NCI-H1092 treated with DMSO at 0.1 percent for 48 hours (cell line): ENCODE data around the gene EEF2K.
"Not testable (repeated sequence)": the region's sequence is repeated elsewhere in the genome, so short reads cannot be mapped to it uniquely, and the experiment has no call there.

Experiments used
- DNase-seq: peaks from one replicate; lab custom pipeline; 2025; lab: John Stamatoyannopoulos, UW

The EEF2K gene

GRCh38 chr16:22206013-22206841 is at the start of gene EEF2K:
TSS of gene EEF2K (plus strand) at chr16:22206278. CDS start at chr16:22225730, 19,452 bp downstream.
- DNase-seq = peak; percentile 83

GRCh38 chr16:22161401-22161800 is 44.7 kb upstream of the EEF2K start:
- no peak for DNase-seq

- DNase-seq = no peak
Measured at GRCh38 chr16:22161999-22162655, 44.0 kb upstream of the EEF2K start, which contains the start of gene SDR42E2. TSS of gene SDR42E2 (plus strand) at chr16:22162506. CDS start at chr16:22165583, 3,077 bp downstream.

- DNase-seq = no peak
Measured at GRCh38 chr16:22162656-22163009, 43.4 kb upstream of the EEF2K start.

- DNase-seq = no peak
Measured at GRCh38 chr16:22163806-22164205, 42.3 kb upstream of the EEF2K start.

GRCh38 chr16:22164482-22164881 is 41.6 kb upstream of the EEF2K start:
- DNase-seq = no peak

GRCh38 chr16:22165508-22166285 is 40.4 kb upstream of the EEF2K start:
- DNase-seq = no peak

GRCh38 chr16:22171953-22172352 is 34.1 kb upstream of the EEF2K start:
- no peak for DNase-seq

GRCh38 chr16:22172642-22173041 is 33.4 kb upstream of the EEF2K start:
- DNase-seq = not testable (repeated sequence)

GRCh38 chr16:22174642-22175041 is 31.4 kb upstream of the EEF2K start:
- DNase-seq = no peak

GRCh38 chr16:22177968-22178930 is 27.8 kb upstream of the EEF2K start:
- no peak for DNase-seq

GRCh38 chr16:22181426-22181825 is 24.7 kb upstream of the EEF2K start:
- no peak for DNase-seq

- DNase-seq = no peak
Measured at GRCh38 chr16:22181843-22182242, 24.2 kb upstream of the EEF2K start.

- no peak for DNase-seq
Measured at GRCh38 chr16:22183335-22183734, 22.7 kb upstream of the EEF2K start.

- DNase-seq = no peak
Measured at GRCh38 chr16:22183901-22184614, 22.0 kb upstream of the EEF2K start.

GRCh38 chr16:22184615-22184968 is 21.5 kb upstream of the EEF2K start:
- DNase-seq = no peak

- DNase-seq = no peak
Measured at GRCh38 chr16:22186517-22186916, 19.6 kb upstream of the EEF2K start.

- no peak for DNase-seq
Measured at GRCh38 chr16:22188267-22188594, 17.8 kb upstream of the EEF2K start.

- DNase-seq = peak; percentile 55
Measured at GRCh38 chr16:22188595-22189442, 17.3 kb upstream of the EEF2K start.

- DNase-seq = peak; percentile 29
Measured at GRCh38 chr16:22189473-22190080, 16.5 kb upstream of the EEF2K start.
